ENCODE results near the gene PHF21B.

- no peak for TF ChIP-seq POLR2A (IDR thresholded peaks at IDR 0.05)
- TF ChIP-seq, protein P1, sequence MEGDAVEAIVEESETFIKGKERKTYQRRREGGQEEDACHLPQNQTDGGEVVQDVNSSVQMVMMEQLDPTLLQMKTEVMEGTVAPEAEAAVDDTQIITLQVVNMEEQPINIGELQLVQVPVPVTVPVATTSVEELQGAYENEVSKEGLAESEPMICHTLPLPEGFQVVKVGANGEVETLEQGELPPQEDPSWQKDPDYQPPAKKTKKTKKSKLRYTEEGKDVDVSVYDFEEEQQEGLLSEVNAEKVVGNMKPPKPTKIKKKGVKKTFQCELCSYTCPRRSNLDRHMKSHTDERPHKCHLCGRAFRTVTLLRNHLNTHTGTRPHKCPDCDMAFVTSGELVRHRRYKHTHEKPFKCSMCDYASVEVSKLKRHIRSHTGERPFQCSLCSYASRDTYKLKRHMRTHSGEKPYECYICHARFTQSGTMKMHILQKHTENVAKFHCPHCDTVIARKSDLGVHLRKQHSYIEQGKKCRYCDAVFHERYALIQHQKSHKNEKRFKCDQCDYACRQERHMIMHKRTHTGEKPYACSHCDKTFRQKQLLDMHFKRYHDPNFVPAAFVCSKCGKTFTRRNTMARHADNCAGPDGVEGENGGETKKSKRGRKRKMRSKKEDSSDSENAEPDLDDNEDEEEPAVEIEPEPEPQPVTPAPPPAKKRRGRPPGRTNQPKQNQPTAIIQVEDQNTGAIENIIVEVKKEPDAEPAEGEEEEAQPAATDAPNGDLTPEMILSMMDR (IDR thresholded peaks at IDR 0.05): no peak
These were observed 3.3 kb upstream of the PHF21B start for GRCh38 chr22:45013138-45013537.
